Measurements from ENCODE around the gene C2orf78.

DNA sequence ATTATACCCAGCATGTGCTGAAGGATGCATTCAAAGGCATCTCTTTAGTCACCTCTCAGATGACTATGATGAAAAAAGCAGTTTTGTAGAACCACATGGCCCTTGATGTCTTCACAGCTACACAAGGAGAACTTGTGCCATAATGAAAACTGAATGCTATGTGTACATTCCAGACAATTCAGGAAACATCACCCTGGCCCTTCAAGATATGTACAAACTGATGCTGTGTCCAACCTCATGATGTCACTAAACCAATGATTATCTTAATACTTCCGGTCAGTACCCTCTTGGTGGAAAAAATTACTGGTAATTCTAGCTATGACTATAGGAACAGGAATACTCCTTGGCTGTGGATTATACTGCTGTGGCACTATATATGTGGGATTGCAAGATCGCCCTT lies 24.1 kb upstream of the C2orf78 start:
- TF ChIP-seq POLR2A (IDR thresholded peaks at IDR 0.05; ENCODE audit: low read depth, low read length) (no peak), CTCF (IDR thresholded peaks at IDR 0.05; ENCODE audit: extremely low read depth in 1 of 2, insufficient read depth in 1 of 2, low read depth in 1 of 2, low read length in 2 of 2) (no peak), FOS (IDR thresholded peaks at IDR 0.05; ENCODE audit: borderline replicate concordance, insufficient read depth, low read length) (no peak), POLR2AphosphoS5 (IDR thresholded peaks at IDR 0.05; ENCODE audit: insufficient read depth, low read depth, low read length) (no peak), MAX (IDR thresholded peaks at IDR 0.05; ENCODE audit: insufficient read depth, insufficient read length) (no peak), JUN (IDR thresholded peaks at IDR 0.05; ENCODE audit: borderline replicate concordance, insufficient read depth, insufficient read length, low read depth) (no peak), EZH2 (IDR thresholded peaks at IDR 0.05; ENCODE audit: borderline replicate concordance, low read depth, low read length, severe bottlenecking) (no peak), GATA2 (IDR thresholded peaks at IDR 0.05; ENCODE audit: insufficient read depth, insufficient read length, low read depth, low read length) (no peak), MYC (IDR thresholded peaks at IDR 0.05; ENCODE audit: low read depth, low read length) (no peak)
